GM23338 (cell line): ENCODE data around the gene CELF4. TPM values are rescaled to one million over a fixed set of nuclear protein-coding genes. Genes with fewer than 3 reads are reported as not detected.

ENCODE experiments used
- ATAC-seq: fragments of 200-7000 bp; cut with Tn5 transposase; 3 replicates; pipeline ENCODE4 v1.9.1; 2020
- DNase-seq: peaks from one replicate; pipeline ENCODE4 v3.0.0-alpha.2; 2015; ENCODE audit warnings: low spot score
- H2AFZ ChIP-seq: fragments of 200-600 bp; sonication (generic); 2 replicates; pipeline ENCODE4 v1.8.0; 2016; ENCODE audit warnings: antibody characterized with exemption, mild to moderate bottlenecking, moderate library complexity
- H3F3A ChIP-seq: fragments of 200-600 bp; sonication (generic); replicated peaks from 2 replicates; pipeline ENCODE4 v1.8.0; 2017; ENCODE audit warnings: antibody characterized with exemption, mixed run types, low read depth
- H3K27ac ChIP-seq: fragments of 200-600 bp; sonication (generic); 2 replicates; pipeline ENCODE4 v1.6.1; 2016; ENCODE audit warnings: low read depth
- H3K27me3 ChIP-seq: fragments of 200-600 bp; sonication (generic); 2 replicates; pipeline ENCODE4 v1.8.0; 2016; ENCODE audit warnings: mild to moderate bottlenecking, mixed run types, moderate library complexity; ENCODE audit not compliant: insufficient read depth
- H3K36me3 ChIP-seq: fragments of 200-600 bp; sonication (generic); 2 replicates; pipeline ENCODE4 v1.8.0; 2016; ENCODE audit warnings: mild to moderate bottlenecking; ENCODE audit not compliant: insufficient read depth
- H3K4me1 ChIP-seq: fragments of 200-600 bp; sonication (generic); 2 replicates; pipeline ENCODE4 v1.8.0; 2016; ENCODE audit warnings: mild to moderate bottlenecking, moderate library complexity; ENCODE audit not compliant: insufficient read depth
- H3K4me2 ChIP-seq: fragments of 200-600 bp; sonication (generic); 2 replicates; pipeline ENCODE4 v1.7.1; 2017; ENCODE audit warnings: mixed run types
- H3K4me3 ChIP-seq: fragments of 200-600 bp; sonication (generic); 2 replicates; pipeline ENCODE4 v1.6.1; 2016; ENCODE audit warnings: mixed run types
- H3K79me2 ChIP-seq: fragments of 200-600 bp; sonication (generic); replicated peaks from 2 replicates; pipeline ENCODE4 v1.8.0; 2017; ENCODE audit warnings: mild to moderate bottlenecking; ENCODE audit not compliant: insufficient read depth
- H3K9me2 ChIP-seq: fragments of 200-600 bp; sonication (generic); 2 replicates; pipeline ENCODE4 v1.8.0; 2017; ENCODE audit not compliant: insufficient read depth
- H4K20me1 ChIP-seq: fragments of 200-600 bp; sonication (generic); replicated peaks from 2 replicates; pipeline ENCODE4 v1.8.0; 2017; ENCODE audit warnings: mild to moderate bottlenecking; ENCODE audit not compliant: insufficient read depth
- H3K27ac Mint-ChIP-seq: 2 replicates; pipeline ENCODE4 v1.8.0; 2020; ENCODE audit warnings: inconsistent platforms, mild to moderate bottlenecking, moderate library complexity, mixed read lengths
- H3K27me3 Mint-ChIP-seq: 3 replicates; pipeline ENCODE4 v1.8.0; 2022; ENCODE audit warnings: low read depth, mild to moderate bottlenecking, moderate library complexity, mixed read lengths, inconsistent platforms; ENCODE audit not compliant: insufficient read depth, poor library complexity
- H3K36me3 Mint-ChIP-seq: 3 replicates; pipeline ENCODE4 v1.8.0; 2021; ENCODE audit warnings: low read depth, mild to moderate bottlenecking, inconsistent platforms, moderate library complexity, mixed read lengths
- H3K4me1 Mint-ChIP-seq: 3 replicates; pipeline ENCODE4 v1.8.0; 2020; ENCODE audit warnings: mild to moderate bottlenecking, inconsistent platforms, mixed read lengths
- H3K4me3 Mint-ChIP-seq: 3 replicates; pipeline ENCODE4 v1.8.0; 2021; ENCODE audit warnings: moderate library complexity, mild to moderate bottlenecking, inconsistent platforms, mixed read lengths
- H3K9me3 Mint-ChIP-seq: 3 replicates; pipeline ENCODE4 v1.8.0; 2020; ENCODE audit warnings: moderate library complexity, mild to moderate bottlenecking, inconsistent platforms, mixed read lengths
- CREB1 ChIP-seq: fragments of 250-450 bp; sonication (Bioruptor Pico); IDR thresholded peaks from 2 replicates; pipeline ENCODE4 v1.5.0; 2020; ENCODE audit warnings: low read depth, mild to moderate bottlenecking, moderate library complexity
- EZH2 ChIP-seq: fragments of 200-600 bp; sonication (generic); IDR thresholded peaks from one replicate; pipeline ENCODE4 v1.8.0; 2017; ENCODE audit warnings: antibody characterized with exemption, mild to moderate bottlenecking, low read depth; ENCODE audit not compliant: unreplicated experiment
- EZH2phosphoT487 ChIP-seq: fragments of 200-600 bp; sonication (generic); IDR thresholded peaks from one replicate; pipeline ENCODE4 v1.8.1; 2018; ENCODE audit warnings: antibody characterized with exemption; ENCODE audit not compliant: unreplicated experiment
- POLR2AphosphoS5 ChIP-seq: IDR thresholded peaks from 2 replicates; pipeline ENCODE4 v1.6.1; 2016; ENCODE audit warnings: antibody characterized with exemption, low read depth
- STAT1 ChIP-seq: IDR thresholded peaks from one replicate; pipeline ENCODE4 v1.6.1; 2016; ENCODE audit warnings: antibody characterized with exemption; ENCODE audit not compliant: unreplicated experiment
- ZNF331 ChIP-seq: fragments of 250-450 bp; sonication (Bioruptor Pico); IDR thresholded peaks from 2 replicates; pipeline ENCODE4 v1.5.0; 2020; ENCODE audit warnings: low read depth, mild to moderate bottlenecking, moderate library complexity
- polyA plus RNA-seq: library from polyadenylated mRNA; unstranded; fragments of >200 nt; fragmentation: Nextera tagmentation; extraction: Ambion mirVana; gene quantifications from 2 replicates; pipeline ENCODE4 v1.2.1, GENCODE V29; 2016
- total RNA-seq: library from RNA; depleted of rRNA; stranded (reverse); fragments of >200 nt; shearing (Covaris generic); gene quantifications from 2 replicates; pipeline ENCODE4 v1.2.3, GENCODE V29; 2014
- TF ChIP-seq, protein P1 (sequence below), 2 experiments: fragments of 200-600 bp in 1 of 2; sonication (generic) in 1 of 2; conservative IDR thresholded peaks; 2 replicates each; pipeline versions ENCODE4 v1.5.1 to v1.6.1; 2016 to 2017; ENCODE audit warnings: antibody characterized with exemption in 2 of 2, low read depth in 2 of 2, mild to moderate bottlenecking in 2 of 2, moderate library complexity in 1 of 2
- TF ChIP-seq, protein P2 (sequence below): IDR thresholded peaks from one replicate; pipeline ENCODE4 v1.6.1; 2018; ENCODE audit warnings: antibody characterized with exemption; ENCODE audit not compliant: unreplicated experiment

The CELF4 gene
- total and polyA plus RNA-seq, 2 experiments from 2014 or later: 2.6 to 6.7 TPM

GRCh38 chr18:37254236-37254754 lies 311.3 kb downstream of the CELF4 start:
- Mint-ChIP-seq H3K27me3 (peaks cover 37% of the 10 kb centered on the region), H3K9me3 (no peaks in the 10 kb centered on the region), H3K4me1 (peaks cover 18% of the 10 kb centered on the region), H3K36me3 (no peaks in the 10 kb centered on the region), H3K27ac (no peak overlapping the region), H3K4me3 (peak overlapping the region; percentile 80)
- Histone ChIP-seq H3K4me1 (peaks cover 4% of the 10 kb centered on the region; the same call in 1 of the 2 replicates), H3K4me3 (peak overlapping the region; percentile 74), H3K9me2 (no peaks in the 10 kb centered on the region), H3K36me3 (no peaks in the 10 kb centered on the region), H3K27ac (no peak overlapping the region), H3K4me2 (peak overlapping the region; percentile 87), H3K27me3 (peaks cover 45% of the 10 kb centered on the region), H3K79me2 (no peaks in the 10 kb centered on the region), H3F3A (peaks cover 4% of the 10 kb centered on the region; the same call in 1 of the 2 replicates), H2AFZ (peak overlapping the region; percentile 81), H4K20me1 (no peaks in the 10 kb centered on the region)
- no peak for TF ChIP-seq EZH2phosphoT487
- DNase-seq (peak; percentile 28), ATAC-seq (peak; percentile 17)

- Mint-ChIP-seq H3K27ac (no peak overlapping the region), H3K4me3 (peak overlapping the region; percentile 71), H3K9me3 (no peaks in the 10 kb centered on the region), H3K27me3 (peaks cover 37% of the 10 kb centered on the region), H3K4me1 (peaks cover 20% of the 10 kb centered on the region), H3K36me3 (no peaks in the 10 kb centered on the region)
- H3K4me2 ChIP-seq: peak overlapping the region; percentile 80
- TF ChIP-seq CREB1 (CRISPR knock-in tag) (peak; percentile 47; the same call in 1 of the 2 replicates), STAT1 (no peak)
- TF ChIP-seq, protein P1, sequence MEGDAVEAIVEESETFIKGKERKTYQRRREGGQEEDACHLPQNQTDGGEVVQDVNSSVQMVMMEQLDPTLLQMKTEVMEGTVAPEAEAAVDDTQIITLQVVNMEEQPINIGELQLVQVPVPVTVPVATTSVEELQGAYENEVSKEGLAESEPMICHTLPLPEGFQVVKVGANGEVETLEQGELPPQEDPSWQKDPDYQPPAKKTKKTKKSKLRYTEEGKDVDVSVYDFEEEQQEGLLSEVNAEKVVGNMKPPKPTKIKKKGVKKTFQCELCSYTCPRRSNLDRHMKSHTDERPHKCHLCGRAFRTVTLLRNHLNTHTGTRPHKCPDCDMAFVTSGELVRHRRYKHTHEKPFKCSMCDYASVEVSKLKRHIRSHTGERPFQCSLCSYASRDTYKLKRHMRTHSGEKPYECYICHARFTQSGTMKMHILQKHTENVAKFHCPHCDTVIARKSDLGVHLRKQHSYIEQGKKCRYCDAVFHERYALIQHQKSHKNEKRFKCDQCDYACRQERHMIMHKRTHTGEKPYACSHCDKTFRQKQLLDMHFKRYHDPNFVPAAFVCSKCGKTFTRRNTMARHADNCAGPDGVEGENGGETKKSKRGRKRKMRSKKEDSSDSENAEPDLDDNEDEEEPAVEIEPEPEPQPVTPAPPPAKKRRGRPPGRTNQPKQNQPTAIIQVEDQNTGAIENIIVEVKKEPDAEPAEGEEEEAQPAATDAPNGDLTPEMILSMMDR (conservative IDR thresholded peaks at IDR 0.05; ENCODE audit: low read depth in 2 of 2): peak; percentile 22 to 25; a peak in 2 of 4 replicates
- peak overlapping the region; percentile 78 for H3K4me3 ChIP-seq
- peak; percentile 80 for ATAC-seq
- no peaks in the 10 kb centered on the region for H3K79me2 ChIP-seq
- H3K9me2 ChIP-seq: no peaks in the 10 kb centered on the region
- no peaks in the 10 kb centered on the region for H4K20me1 ChIP-seq
- peaks cover 4% of the 10 kb centered on the region; the same call in 1 of the 2 replicates for H3K4me1 ChIP-seq
- peak overlapping the region; percentile 88 for H2AFZ ChIP-seq
- peaks cover 4% of the 10 kb centered on the region; the same call in 1 of the 2 replicates for H3F3A ChIP-seq
- H3K27me3 ChIP-seq: peaks cover 45% of the 10 kb centered on the region
- no peaks in the 10 kb centered on the region for H3K36me3 ChIP-seq
- DNase-seq: peak; percentile 85
- no peak overlapping the region for H3K27ac ChIP-seq
Observed at GRCh38 chr18:37253394-37254235, 312.0 kb downstream of the CELF4 start.

GRCh38 chr18:37252854-37253393 lies 312.7 kb downstream of the CELF4 start:
- peak overlapping the region; percentile 80 for H3K4me2 ChIP-seq
- H4K20me1 ChIP-seq: no peaks in the 10 kb centered on the region
- H3K36me3 ChIP-seq: no peaks in the 10 kb centered on the region
- H3K4me1 ChIP-seq: peaks cover 4% of the 10 kb centered on the region; the same call in 1 of the 2 replicates
- H3K4me3 Mint-ChIP-seq: peak overlapping the region; percentile 71
- peaks cover 4% of the 10 kb centered on the region; the same call in 1 of the 2 replicates for H3F3A ChIP-seq
- H3K36me3 Mint-ChIP-seq: no peaks in the 10 kb centered on the region
- H3K4me1 Mint-ChIP-seq: peaks cover 25% of the 10 kb centered on the region
- H3K27ac ChIP-seq: no peak overlapping the region
- DNase-seq (peak; percentile 35), ATAC-seq (peak; percentile 6)
- H3K9me2 ChIP-seq: no peaks in the 10 kb centered on the region
- H3K9me3 Mint-ChIP-seq: no peaks in the 10 kb centered on the region
- H3K79me2 ChIP-seq: no peaks in the 10 kb centered on the region
- H3K27me3 ChIP-seq: peaks cover 45% of the 10 kb centered on the region
- peak overlapping the region; percentile 88 for H2AFZ ChIP-seq
- H3K4me3 ChIP-seq: peak overlapping the region; percentile 78
- no peak overlapping the region for H3K27ac Mint-ChIP-seq
- H3K27me3 Mint-ChIP-seq: peaks cover 37% of the 10 kb centered on the region
- no peak for TF ChIP-seq ZNF331 (CRISPR knock-in tag)
- TF ChIP-seq POLR2AphosphoS5: no peak
- TF ChIP-seq, protein P2, sequence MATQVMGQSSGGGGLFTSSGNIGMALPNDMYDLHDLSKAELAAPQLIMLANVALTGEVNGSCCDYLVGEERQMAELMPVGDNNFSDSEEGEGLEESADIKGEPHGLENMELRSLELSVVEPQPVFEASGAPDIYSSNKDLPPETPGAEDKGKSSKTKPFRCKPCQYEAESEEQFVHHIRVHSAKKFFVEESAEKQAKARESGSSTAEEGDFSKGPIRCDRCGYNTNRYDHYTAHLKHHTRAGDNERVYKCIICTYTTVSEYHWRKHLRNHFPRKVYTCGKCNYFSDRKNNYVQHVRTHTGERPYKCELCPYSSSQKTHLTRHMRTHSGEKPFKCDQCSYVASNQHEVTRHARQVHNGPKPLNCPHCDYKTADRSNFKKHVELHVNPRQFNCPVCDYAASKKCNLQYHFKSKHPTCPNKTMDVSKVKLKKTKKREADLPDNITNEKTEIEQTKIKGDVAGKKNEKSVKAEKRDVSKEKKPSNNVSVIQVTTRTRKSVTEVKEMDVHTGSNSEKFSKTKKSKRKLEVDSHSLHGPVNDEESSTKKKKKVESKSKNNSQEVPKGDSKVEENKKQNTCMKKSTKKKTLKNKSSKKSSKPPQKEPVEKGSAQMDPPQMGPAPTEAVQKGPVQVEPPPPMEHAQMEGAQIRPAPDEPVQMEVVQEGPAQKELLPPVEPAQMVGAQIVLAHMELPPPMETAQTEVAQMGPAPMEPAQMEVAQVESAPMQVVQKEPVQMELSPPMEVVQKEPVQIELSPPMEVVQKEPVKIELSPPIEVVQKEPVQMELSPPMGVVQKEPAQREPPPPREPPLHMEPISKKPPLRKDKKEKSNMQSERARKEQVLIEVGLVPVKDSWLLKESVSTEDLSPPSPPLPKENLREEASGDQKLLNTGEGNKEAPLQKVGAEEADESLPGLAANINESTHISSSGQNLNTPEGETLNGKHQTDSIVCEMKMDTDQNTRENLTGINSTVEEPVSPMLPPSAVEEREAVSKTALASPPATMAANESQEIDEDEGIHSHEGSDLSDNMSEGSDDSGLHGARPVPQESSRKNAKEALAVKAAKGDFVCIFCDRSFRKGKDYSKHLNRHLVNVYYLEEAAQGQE: no peak
- no peak for TF ChIP-seq EZH2
